Progenitor cell of endocrine pancreas (in vitro differentiated cells): ENCODE data around the gene NPHP4. TPM values are rescaled to one million over a fixed set of nuclear protein-coding genes. Genes with fewer than 3 reads are reported as not detected.

ENCODE experiments used
- DNase-seq: peaks from one replicate; pipeline ENCODE4 v3.0.0; 2021; ENCODE audit warnings: low spot score; ENCODE audit not compliant: unreplicated experiment
- H3K27ac Mint-ChIP-seq: 2 replicates; pipeline ENCODE4 v1.8.0; 2021; ENCODE audit warnings: mild to moderate bottlenecking, moderate library complexity, mixed read lengths
- H3K27me3 Mint-ChIP-seq: 2 replicates; pipeline ENCODE4 v1.8.0; 2021; ENCODE audit warnings: mixed read lengths
- H3K36me3 Mint-ChIP-seq: 2 replicates; pipeline ENCODE4 v1.8.0; 2022; ENCODE audit warnings: mixed read lengths; ENCODE audit not compliant: insufficient read depth
- H3K4me1 Mint-ChIP-seq: 2 replicates; pipeline ENCODE4 v1.8.0; 2021; ENCODE audit warnings: low read depth, mixed read lengths
- H3K4me3 Mint-ChIP-seq: 2 replicates; pipeline ENCODE4 v1.8.0; 2021; ENCODE audit warnings: low read depth, mild to moderate bottlenecking, moderate library complexity, mixed read lengths
- H3K9me3 Mint-ChIP-seq: 2 replicates; pipeline ENCODE4 v1.8.0; 2021; ENCODE audit warnings: low read depth, mixed read lengths
- total RNA-seq: library from RNA; stranded (reverse); gene quantifications from 2 replicates; pipeline ENCODE4 v1.2.1, GENCODE V29; 2021
- TF ChIP-seq, protein P1 (sequence below): fragments of 200-600 bp; sonication (generic); IDR thresholded peaks from one replicate; pipeline ENCODE4 v1.5.0; 2021; ENCODE audit warnings: antibody characterized with exemption, mild to moderate bottlenecking; ENCODE audit not compliant: unreplicated experiment

NPHP4 gene
- total RNA-seq, 1 donor from 2014 or later: 29.9 TPM

DNA sequence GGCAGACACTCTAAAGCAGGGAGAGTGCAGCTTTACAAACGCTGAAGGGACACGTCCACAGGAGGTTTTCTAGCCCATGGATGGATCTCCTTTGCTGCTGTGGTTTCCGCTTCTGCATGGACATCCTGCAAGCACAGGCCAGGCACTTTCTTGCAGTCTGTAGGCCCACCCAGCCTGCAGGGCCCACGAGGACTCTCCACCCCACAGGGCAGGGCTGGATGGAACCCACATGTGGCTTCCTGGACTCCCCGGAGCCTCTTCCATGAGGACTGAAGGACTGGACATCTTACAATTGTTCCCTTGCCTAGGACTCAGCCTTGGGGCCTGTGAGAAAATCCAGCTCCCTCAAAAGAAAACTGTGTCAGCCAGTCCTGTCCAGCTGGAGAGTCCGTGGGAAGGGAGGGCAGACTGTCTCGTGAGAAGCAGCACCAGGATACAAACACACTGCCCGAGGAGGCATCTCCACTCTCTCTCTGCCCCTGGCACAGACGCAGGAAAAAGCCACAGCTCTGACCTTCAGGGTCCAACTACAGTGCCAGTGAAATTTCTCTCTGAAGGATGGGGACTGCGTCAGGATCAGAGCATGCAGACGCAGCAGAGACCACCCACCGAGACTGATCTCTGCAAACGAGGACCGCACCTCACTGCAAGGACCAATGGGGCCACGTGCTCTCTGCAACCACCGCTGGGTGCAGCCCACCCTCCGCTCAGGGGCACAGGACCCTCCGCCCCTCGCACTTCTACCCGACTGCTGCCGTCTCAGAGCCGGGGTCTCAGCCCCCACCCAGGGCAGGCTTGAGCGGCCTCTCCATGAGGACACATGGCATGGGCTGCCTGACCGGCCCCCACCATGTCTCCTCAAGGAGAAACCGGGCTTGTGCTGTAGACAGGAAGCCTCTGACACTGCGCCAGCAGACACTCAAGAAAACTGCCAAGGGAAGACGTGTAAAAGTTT lies 130.1 kb downstream of the NPHP4 start:
- TF ChIP-seq, protein P1, sequence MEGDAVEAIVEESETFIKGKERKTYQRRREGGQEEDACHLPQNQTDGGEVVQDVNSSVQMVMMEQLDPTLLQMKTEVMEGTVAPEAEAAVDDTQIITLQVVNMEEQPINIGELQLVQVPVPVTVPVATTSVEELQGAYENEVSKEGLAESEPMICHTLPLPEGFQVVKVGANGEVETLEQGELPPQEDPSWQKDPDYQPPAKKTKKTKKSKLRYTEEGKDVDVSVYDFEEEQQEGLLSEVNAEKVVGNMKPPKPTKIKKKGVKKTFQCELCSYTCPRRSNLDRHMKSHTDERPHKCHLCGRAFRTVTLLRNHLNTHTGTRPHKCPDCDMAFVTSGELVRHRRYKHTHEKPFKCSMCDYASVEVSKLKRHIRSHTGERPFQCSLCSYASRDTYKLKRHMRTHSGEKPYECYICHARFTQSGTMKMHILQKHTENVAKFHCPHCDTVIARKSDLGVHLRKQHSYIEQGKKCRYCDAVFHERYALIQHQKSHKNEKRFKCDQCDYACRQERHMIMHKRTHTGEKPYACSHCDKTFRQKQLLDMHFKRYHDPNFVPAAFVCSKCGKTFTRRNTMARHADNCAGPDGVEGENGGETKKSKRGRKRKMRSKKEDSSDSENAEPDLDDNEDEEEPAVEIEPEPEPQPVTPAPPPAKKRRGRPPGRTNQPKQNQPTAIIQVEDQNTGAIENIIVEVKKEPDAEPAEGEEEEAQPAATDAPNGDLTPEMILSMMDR: no peak
- H3K27ac Mint-ChIP-seq: no peak overlapping the region
- no peak for DNase-seq
- no peaks in the 10 kb centered on the region for H3K27me3 Mint-ChIP-seq
- no peak overlapping the region for H3K4me3 Mint-ChIP-seq
- H3K36me3 Mint-ChIP-seq: peaks cover 1% of the 10 kb centered on the region
- no peaks in the 10 kb centered on the region for H3K4me1 Mint-ChIP-seq
- no peaks in the 10 kb centered on the region for H3K9me3 Mint-ChIP-seq

DNA sequence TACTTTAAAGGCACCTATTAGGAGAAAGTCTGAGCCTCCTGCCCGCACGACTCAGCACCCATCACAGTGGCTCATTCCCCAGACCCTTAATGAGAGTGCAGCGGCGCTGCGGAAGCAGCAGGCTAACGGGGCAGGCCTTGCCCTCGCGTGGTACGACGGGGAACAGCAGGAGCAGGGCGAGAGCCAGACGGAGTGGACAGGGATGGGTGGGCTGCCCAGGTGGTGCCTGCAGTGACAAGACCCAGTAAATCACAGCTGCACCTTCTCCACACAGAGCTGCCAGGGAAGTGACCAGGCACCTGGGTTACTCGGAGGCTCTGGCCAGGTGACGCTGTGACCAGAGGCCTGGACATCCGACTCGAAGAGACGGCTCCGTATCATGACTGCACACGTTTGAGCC lies 131.9 kb downstream of the NPHP4 start:
- Mint-ChIP-seq H3K36me3 (peaks cover 1% of the 10 kb centered on the region), H3K9me3 (no peaks in the 10 kb centered on the region), H3K4me3 (no peak overlapping the region), H3K27me3 (no peaks in the 10 kb centered on the region), H3K27ac (no peak overlapping the region), H3K4me1 (no peaks in the 10 kb centered on the region)
- DNase-seq: no peak
- TF ChIP-seq, protein P1: no peak

DNA sequence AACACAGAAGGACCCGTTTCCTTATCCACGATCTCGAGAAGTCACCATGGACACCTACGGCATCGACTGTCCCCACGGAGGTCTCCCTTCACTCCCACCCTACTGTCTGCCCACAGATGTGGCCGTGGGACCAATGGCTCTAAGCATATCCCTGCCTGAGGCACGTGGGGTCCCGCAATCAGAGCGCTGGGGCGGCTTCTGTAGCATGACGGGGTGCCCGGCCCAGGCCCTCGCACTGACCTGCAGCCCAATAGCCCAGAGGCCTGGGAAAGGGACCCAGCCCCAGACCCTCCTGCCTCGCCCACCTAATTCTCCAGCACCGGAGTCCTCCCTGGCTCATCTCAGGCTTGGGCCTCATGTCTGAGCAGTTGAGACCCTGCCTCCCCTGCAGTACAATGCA lies 132.5 kb downstream of the NPHP4 start:
- Mint-ChIP-seq H3K36me3 (peaks cover 1% of the 10 kb centered on the region), H3K27ac (no peak overlapping the region), H3K4me3 (no peak overlapping the region), H3K9me3 (no peaks in the 10 kb centered on the region), H3K27me3 (no peaks in the 10 kb centered on the region), H3K4me1 (no peaks in the 10 kb centered on the region)
- DNase-seq: no peak
- TF ChIP-seq, protein P1: no peak

DNA sequence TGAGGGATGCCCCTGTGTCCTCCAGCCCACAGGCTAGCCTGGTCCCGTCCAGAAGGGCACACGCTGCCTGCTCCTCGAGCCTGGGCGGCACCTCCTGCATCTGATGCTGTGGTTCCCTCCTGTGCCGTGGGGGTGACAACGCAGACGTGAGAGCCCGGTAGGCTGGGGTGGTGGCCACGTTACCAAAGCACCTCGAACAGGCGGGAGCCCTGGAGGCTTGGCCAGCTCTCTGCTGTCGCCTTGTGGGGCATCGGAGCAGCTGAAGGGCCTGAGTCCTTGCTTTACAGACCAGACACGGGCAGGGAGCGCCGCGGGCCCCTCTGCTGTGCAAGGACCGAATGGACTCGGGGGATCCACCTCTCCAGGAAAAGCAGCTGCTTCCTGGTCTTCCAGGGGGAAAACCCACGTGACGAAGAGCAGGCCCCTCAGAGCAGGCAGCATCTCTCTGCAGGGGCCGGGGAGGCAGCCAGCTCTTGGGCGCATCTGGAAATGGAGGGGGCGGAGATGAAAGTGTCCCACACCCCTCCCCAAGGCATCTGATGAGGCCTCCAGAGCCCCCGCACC lies 133.3 kb downstream of the NPHP4 start:
- peaks cover 1% of the 10 kb centered on the region for H3K36me3 Mint-ChIP-seq
- H3K4me3 Mint-ChIP-seq: no peak overlapping the region
- DNase-seq: no peak
- TF ChIP-seq, protein P1: no peak
- no peaks in the 10 kb centered on the region for H3K27me3 Mint-ChIP-seq
- no peaks in the 10 kb centered on the region for H3K4me1 Mint-ChIP-seq
- no peaks in the 10 kb centered on the region for H3K9me3 Mint-ChIP-seq
- no peak overlapping the region for H3K27ac Mint-ChIP-seq

DNA sequence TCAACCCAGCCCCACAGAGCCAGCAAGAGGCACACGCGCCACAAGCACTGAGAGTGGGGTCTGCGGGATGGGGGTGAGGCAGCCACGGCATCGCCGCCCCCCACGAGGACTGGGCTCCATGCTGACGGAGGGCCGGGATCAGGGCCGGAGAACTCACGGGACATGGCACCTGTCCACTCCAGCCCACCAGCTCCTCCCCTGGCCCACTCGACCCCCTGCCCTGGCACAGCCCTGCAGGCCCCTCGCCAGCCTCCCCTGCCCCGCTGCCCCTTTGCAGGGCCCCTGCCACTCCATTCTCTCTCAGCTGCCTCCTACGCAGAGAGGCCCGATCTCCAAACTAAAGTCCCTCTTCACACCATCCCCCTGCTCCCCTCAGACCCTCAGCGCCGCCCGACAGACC lies 134.0 kb downstream of the NPHP4 start:
- H3K27ac Mint-ChIP-seq: no peak overlapping the region
- no peaks in the 10 kb centered on the region for H3K36me3 Mint-ChIP-seq
- no peak for DNase-seq
- H3K9me3 Mint-ChIP-seq: no peaks in the 10 kb centered on the region
- TF ChIP-seq, protein P1: no peak
- no peak overlapping the region for H3K4me3 Mint-ChIP-seq
- H3K27me3 Mint-ChIP-seq: no peaks in the 10 kb centered on the region
- H3K4me1 Mint-ChIP-seq: no peaks in the 10 kb centered on the region
